GM21619 (cell line): ENCODE data around the gene TNFAIP2.

ENCODE experiments used
- ATAC-seq: cut with Tn5 transposase; IDR thresholded peaks from one replicate; pipeline ENCODE4 v1.9.1; 2021; ENCODE audit not compliant: unreplicated experiment

TNFAIP2 gene

GRCh38 chr14:103094406-103095209 is 28.7 kb upstream of the TNFAIP2 start, which contains the start of gene EXOC3L4:
EXOC3L4 (plus strand) TSS chr14:103094725; CDS start chr14:103100220, 5,495 bp downstream.
- ATAC-seq: no peak

- no peak for ATAC-seq
These were observed 28.0 kb upstream of the TNFAIP2 start for GRCh38 chr14:103095210-103095778.

GRCh38 chr14:103096387-103096786 is 26.9 kb upstream of the TNFAIP2 start:
- ATAC-seq: no peak

- ATAC-seq: no peak
These were observed 25.8 kb upstream of the TNFAIP2 start for GRCh38 chr14:103097244-103097993.

- ATAC-seq: no peak
These were observed 25.0 kb upstream of the TNFAIP2 start for GRCh38 chr14:103097994-103098957.

- ATAC-seq: no peak
These were observed 24.1 kb upstream of the TNFAIP2 start for GRCh38 chr14:103099081-103099732.

GRCh38 chr14:103099733-103100280 is 23.5 kb upstream of the TNFAIP2 start:
- no peak for ATAC-seq

GRCh38 chr14:103100281-103101121 is 22.8 kb upstream of the TNFAIP2 start:
- ATAC-seq: no peak

GRCh38 chr14:103101257-103101962 is 21.9 kb upstream of the TNFAIP2 start:
- no peak for ATAC-seq

GRCh38 chr14:103101963-103102688 is 21.1 kb upstream of the TNFAIP2 start:
- ATAC-seq: no peak

- no peak for ATAC-seq
These were observed 20.5 kb upstream of the TNFAIP2 start for GRCh38 chr14:103102689-103103260.

- ATAC-seq: no peak
These were observed 19.5 kb upstream of the TNFAIP2 start for GRCh38 chr14:103103461-103104388.

GRCh38 chr14:103104389-103104653 is 18.9 kb upstream of the TNFAIP2 start:
- ATAC-seq: no peak

- no peak for ATAC-seq
These were observed 18.4 kb upstream of the TNFAIP2 start for GRCh38 chr14:103104654-103105452.

GRCh38 chr14:103105580-103106150 is 17.6 kb upstream of the TNFAIP2 start:
- ATAC-seq: no peak
